Activated CD4-positive, alpha-beta T cell treated with anti-CD3 and anti-CD28 coated beads, Interleukin-2, amount 50 U/mL, for 1 hour (primary cell): ENCODE data around the gene F2.

ENCODE experiments used
- DNase-seq: peaks from one replicate; pipeline ENCODE4 v3.0.0-alpha.2; 2020

Gene F2

DNA sequence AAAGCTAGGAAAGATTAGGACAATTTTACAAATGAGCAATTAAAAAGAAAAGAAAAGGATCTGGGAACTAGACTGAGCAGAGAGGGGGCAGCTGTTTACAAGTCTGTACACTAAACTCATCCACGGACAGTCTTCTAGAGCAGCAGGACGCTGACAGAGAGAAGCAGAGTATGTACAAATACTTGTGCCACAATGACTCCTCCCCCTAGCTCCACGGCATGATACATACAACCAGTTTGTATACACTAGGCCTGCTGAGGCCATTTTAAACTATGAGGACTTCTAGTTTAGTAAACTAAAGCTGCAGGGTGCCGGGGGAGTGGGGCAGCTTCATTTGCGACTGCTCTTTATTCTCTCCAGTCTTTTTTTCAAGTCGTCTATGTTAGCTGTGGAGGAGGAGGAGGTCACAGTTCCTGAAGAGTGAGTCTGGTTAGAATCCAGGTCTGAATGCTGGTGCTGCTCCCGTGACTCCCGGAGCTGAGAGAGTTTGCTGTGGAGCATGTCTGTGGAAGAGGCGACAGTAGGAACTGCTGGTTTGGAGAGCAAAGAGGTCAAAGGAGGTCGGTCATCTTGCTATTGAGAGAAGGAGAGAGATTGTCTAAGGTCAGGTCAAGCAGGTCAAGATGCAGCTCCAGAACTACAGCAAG, 24.8 kb downstream of the F2 start:
- no peak for DNase-seq

DNA sequence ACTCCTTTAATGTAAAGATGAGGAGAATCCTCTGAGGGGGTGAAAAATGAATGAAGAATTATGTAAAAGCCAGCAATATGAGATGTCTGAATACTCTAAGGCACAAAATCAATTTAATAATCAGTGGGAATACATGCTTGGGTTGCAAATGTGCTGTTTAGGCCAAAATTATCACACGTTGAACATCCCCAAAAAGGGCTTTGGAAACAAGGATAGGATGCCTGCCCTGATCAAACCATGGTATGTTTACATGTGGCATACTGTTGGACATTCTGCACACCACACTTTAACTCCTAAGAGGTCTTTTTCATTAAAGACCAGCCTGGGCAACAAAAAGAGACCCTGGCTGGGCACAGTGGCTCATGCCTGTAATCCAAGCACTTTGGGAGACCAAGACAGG, 26.3 kb downstream of the F2 start:
- DNase-seq, result no peak

DNA sequence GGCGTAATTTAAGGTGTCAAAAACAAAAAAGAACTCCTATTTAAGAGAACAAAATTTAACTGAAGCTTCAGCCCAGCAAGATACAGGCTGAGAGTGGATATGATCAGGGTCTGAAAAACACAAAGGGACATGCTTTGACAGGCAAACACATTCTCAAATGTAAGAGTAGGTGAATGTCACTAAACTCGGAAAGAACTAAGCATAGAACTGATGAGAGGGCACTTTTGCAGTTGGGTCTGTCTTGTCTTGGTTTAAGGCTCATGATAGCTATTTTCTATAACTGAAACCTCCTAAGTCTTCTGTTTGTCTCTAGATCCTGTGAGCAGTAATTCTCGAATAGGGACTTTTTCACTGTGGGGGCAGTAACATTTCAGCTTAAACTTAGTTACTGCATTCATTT, 27.0 kb downstream of the F2 start:
- DNase-seq, result no peak

DNA sequence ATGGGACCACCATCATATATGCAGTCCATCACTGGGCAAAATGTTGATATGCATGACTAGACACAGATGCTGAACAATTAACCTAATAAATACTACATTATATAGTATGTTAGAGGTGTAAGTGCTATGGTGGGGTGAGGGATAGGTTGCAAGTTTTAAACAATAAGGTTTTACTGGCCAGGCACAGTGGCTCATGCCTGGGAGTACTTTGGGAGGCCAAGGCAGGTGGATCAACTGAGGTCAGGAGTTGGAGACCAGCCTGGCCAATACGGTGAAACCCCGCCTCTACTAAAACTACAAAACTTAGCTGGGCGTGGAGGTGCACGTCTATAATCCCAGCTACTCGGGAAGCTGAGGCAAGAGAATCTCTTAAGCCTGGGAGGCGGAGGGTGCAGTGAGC, 28.1 kb downstream of the F2 start:
- DNase-seq, result no peak

DNA sequence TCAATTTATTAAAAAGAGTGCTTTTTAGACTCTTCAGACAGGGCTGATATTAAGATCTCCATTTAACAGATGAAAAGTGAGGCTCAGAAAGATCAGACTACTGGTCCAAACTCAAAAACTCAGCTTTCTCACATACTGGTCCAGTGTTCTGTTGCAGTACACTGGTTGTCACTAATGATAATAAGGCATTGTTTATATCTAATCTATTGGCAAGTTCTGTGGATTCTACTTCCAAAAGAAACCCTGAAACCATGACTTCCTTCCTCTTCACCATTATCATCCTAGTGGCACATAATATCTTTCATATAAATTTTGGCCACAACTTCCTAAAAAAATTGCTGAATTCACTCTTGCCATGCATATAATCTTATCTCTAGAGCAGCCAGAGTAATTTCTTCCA, 36.9 kb downstream of the F2 start:
- no peak for DNase-seq

DNA sequence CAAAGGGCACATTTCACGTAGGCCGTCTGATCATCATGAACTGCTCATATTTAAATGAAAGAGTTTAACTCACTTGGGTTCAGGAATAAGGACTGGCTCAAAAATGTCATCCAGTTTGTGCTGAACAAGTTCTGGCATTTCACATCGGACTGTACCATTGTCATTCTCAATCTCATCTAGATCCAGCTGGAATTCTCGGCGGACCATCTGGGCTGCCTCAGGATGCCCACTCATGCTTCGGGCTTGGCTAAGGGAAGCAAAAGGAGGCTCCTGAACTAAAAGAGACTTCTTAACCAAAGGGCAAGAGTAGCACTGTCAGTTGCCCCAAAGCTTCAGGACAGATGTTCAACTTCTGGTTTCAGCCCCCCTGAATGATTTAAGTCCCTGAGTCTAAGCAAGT, 40.2 kb downstream of the F2 start:
- DNase-seq, result no peak

DNA sequence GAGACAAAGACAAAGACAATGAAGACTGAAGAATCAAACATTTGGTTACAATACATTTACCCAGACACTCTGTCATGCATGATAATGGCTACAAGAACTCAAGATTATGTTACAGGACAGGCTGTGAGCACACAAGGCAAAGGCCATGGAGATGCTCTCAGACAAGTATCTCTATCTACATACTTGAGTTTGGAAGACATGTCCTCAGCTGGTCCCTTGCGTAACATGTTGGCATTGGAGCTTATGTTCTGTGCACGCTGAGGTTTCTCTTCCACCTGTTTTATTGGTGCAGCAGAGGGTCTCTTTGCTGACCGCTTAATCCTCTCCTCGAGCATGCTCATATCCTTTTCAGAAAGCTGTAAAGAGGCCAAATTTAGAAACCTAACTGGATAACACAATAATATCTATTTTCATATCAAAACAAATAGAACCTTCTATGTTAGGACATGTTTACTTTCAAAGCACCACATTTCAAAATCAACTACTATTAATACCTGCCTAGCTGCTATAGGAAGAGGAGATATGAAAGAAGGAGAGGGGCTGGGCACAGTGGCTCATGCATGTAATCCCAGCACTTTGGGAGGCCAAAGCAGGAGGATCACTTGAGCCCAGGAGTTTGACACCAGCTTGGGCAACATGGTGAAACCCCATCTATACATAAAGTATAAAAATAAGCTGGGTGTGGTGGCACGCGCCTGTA, 41.6 kb downstream of the F2 start:
- no peak for DNase-seq

DNA sequence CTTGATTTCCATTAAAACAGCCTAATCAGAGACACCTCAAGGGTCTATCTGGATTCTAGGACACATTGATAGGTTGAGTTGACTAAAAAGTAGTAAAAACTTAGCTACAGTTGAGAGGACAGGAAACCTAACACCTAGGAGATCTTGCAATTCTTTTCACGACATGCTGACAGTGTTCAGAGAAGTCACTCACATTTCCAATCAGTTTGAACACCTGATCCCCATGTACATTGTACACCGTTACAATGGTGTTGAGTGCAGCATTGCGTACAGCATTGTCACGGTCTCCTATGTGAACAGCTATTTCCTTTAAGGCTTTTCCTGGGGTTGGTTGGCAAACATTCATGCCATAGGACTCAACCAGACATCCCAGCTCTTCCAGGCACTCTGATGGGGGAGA, 42.8 kb downstream of the F2 start:
- no peak for DNase-seq

DNA sequence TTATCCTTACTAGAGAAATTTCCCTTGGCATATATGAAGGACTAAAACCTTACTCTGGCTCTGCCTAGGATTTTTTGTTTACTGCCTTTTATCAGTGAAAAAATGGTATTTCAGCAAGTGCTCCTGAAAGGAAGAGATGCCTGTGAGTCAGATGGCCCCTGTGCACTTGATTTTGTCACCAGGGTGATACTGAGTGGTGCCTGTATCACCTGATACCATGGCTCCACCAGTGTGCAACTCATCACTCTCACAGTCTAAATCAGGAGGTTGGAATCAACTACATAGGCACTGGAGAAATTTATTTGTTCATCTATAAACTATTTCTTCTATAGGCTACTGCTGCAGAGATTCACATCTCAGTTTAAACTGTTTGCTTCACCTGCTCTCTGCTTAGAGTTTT, 43.2 kb downstream of the F2 start:
- no peak for DNase-seq

DNA sequence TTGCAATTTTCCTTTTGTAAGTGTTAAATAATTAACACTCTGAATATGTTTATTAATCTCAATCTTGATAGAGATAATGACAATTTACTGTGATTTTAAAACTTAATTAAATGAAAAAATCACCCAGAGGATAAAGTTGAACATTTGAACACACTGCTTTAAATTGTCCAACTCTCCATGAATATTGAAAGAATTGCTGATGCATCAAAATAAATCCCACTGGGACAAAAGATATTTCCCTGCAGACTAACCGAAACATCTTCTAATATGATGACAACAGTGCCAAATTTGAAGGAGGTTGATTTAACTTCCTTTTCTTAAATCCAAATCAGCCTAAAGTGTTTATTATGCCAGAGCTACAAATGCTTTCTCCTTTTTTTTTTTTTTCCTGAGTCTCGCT, 47.6 kb downstream of the F2 start:
- DNase-seq, result no peak

DNA sequence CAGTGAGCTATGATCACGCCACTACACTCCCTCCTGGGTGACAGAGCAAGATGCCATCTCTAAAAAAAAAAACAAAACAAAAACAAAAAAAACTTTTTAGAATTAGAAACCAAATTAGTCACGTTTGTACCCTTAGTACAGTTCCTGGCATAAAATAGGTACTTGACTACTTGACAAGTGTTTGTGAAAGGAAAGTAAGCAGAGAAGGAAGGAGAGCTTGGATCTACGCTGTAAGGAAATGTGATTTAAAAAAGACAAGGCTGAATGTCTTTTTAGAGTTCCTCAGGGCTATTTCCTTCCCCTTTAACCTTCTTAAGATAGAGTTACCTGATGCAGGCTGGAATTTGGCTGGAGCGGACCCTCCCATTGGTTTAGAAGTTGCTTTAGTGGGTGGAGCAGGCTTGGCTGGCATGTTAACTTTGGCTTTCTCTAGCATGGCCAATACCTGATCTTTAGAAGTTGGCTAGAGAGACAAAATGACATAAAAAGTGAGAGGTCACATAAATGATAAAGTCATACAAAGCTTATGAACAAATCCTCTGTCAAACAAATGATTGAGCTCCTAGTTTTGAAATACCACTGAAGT, 50.7 kb downstream of the F2 start:
- no peak for DNase-seq

DNA sequence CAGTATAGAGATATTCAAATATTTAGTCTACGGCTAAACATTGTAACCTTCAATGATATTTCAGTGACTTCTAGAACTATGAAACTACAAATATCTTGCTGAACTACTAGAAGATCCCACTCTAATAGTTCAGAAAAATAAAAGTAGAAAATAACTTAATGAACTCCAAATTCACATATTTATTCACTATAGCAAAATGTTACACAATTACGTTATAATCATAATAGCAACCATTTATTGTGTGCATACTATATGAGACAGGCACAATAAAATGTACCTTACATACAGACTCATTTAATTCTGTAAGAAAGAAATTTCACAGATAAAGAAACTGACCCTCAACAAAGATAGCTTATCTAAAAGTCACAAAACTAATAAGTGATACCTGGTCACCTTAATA, 57.9 kb downstream of the F2 start:
- no peak for DNase-seq

DNA sequence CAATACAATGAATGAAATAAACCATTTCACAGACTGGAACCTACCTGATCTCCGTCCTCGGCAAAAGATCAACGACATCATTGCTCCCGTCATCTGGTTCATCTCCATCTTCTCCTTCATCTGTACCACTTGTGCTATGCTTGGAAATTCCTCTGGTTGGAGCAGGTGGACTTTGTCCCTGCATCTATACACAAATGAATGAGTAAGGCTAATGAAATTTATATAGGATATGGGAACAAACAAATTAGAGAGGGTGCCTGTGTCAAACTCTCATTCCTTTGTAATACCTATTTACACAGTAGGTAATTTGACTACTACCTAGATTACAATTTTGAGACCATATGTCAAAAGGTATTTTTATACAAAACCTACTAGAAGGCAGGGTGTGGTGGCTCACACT, 59.4 kb downstream of the F2 start:
- no peak for DNase-seq
